SJCRH30 (cell line): ENCODE data around the gene GFOD1. TPM values are rescaled to one million over a fixed set of nuclear protein-coding genes. Genes with fewer than 3 reads are reported as not detected.
"Not testable (repeated sequence)": the region's sequence is repeated elsewhere in the genome, so short reads cannot be mapped to it uniquely, and the experiment has no call there.

ENCODE experiments used
- DNase-seq, 2 experiments: peaks; one replicate each; pipeline ENCODE4 v3.0.0-alpha.2; 2015 to 2020
- H3K27ac ChIP-seq: fragments of 250-450 bp; sonication (Bioruptor Pico); 2 replicates; pipeline ENCODE4 v1.5.1; 2020; ENCODE audit warnings: mild to moderate bottlenecking, moderate library complexity
- H3K27me3 ChIP-seq: fragments of 250-450 bp; sonication (Bioruptor Pico); 2 replicates; pipeline ENCODE4 v1.5.1; 2020; ENCODE audit warnings: mild to moderate bottlenecking, moderate library complexity
- H3K36me3 ChIP-seq: fragments of 250-450 bp; sonication (Bioruptor Pico); 2 replicates; pipeline ENCODE4 v1.5.1; 2020; ENCODE audit warnings: mild to moderate bottlenecking, moderate library complexity
- H3K4me1 ChIP-seq: fragments of 250-450 bp; sonication (Bioruptor Pico); 2 replicates; pipeline ENCODE4 v1.5.1; 2020; ENCODE audit warnings: mild to moderate bottlenecking, moderate library complexity
- H3K4me3 ChIP-seq: fragments of 250-450 bp; sonication (Bioruptor Pico); 2 replicates; pipeline ENCODE4 v1.5.1; 2020; ENCODE audit warnings: mild to moderate bottlenecking, moderate library complexity
- H3K9me3 ChIP-seq: fragments of 250-450 bp; sonication (Bioruptor Pico); replicated peaks from 2 replicates; pipeline ENCODE4 v1.5.1; 2020; ENCODE audit warnings: mild to moderate bottlenecking, moderate library complexity
- total RNA-seq: library from RNA; depleted of rRNA; stranded (reverse); fragments of >200 nt; shearing (Covaris generic); gene quantifications from 2 replicates; pipeline ENCODE4 v1.2.3, GENCODE V29; 2014

GFOD1 gene
- total RNA-seq, 1 experiment from 2014 or later: 2.9 TPM

DNA sequence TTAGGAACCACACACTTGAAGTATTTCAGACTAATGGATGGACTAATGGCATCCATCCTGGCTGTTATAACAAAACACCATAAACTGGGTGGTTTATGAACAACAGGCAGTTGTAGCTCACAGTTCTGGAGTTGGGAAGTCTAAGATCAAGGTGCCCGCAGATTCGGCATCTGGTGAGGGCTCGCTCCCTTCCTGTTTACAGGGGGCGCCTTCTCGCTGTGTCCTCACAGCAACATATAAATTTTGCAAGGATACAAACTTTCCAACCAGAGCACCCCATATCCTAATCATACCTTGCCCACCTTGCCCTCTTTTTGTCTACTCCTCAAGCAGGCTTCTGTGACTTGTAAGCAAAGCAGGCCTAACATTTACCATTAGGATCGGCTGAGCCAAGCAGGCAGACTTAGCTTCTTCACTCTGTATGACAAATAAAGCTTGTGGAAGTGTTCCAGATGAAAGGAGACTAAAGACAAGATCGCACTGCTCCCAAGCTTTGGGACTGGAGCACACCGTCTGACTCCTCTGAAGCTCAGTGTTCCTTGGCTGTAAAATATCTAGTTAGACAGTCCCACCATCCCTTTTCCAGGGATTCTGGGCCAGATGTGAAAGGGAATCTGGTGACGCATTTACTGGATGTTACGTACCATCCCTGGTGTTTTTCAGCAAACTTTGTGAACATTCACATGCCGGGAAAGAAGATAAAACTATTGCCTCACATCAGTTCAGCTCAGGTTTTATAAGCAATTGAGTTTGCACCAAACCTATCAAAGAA lies 34.9 kb downstream of the GFOD1 start:
- no peak overlapping the region for H3K27ac ChIP-seq
- H3K4me3 ChIP-seq: no peak overlapping the region
- H3K27me3 ChIP-seq: no peaks in the 10 kb centered on the region
- H3K9me3 ChIP-seq: no peaks in the 10 kb centered on the region
- no peak for DNase-seq
- no peaks in the 10 kb centered on the region for H3K36me3 ChIP-seq
- peaks cover 5% of the 10 kb centered on the region; the same call in 1 of the 2 replicates for H3K4me1 ChIP-seq

DNA sequence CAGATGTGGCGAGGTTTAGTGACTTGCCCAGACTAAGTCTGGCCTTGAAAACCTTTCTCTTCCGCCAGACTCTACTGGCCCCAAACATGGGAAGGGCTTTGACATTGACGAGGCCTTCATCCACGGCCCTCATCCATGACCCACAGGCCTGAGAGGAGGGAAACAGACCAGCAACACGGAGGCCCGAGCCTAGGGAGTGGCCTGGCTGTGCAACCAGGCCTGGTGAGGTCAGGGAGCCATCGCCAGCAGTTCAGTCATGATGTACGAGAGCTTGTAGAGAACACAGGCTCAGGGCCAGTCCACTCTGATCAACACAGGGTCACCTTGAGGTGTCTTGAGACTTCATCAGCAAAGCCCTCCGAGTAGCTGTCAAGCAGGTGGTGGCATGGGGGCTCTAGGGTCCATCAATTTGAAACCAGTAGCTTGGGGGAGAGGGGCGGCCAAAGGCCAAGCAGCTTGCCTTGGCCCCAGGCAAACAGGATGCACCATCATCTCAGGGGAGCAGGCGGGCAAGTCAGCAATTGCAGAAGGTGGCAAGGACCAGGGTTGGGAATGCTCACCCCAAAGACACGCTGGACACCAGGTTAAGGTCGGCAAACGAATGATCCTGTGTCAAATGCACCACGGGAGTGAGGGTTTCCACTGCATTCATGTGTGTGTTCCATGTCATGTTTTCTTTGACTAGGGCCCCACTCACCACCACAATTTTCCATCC lies 36.1 kb downstream of the GFOD1 start:
- no peak overlapping the region for H3K27ac ChIP-seq
- H3K4me3 ChIP-seq: no peak overlapping the region
- DNase-seq: no peak
- no peaks in the 10 kb centered on the region for H3K27me3 ChIP-seq
- H3K36me3 ChIP-seq: no peaks in the 10 kb centered on the region
- H3K9me3 ChIP-seq: no peaks in the 10 kb centered on the region
- H3K4me1 ChIP-seq: peaks cover 5% of the 10 kb centered on the region; the same call in 1 of the 2 replicates

DNA sequence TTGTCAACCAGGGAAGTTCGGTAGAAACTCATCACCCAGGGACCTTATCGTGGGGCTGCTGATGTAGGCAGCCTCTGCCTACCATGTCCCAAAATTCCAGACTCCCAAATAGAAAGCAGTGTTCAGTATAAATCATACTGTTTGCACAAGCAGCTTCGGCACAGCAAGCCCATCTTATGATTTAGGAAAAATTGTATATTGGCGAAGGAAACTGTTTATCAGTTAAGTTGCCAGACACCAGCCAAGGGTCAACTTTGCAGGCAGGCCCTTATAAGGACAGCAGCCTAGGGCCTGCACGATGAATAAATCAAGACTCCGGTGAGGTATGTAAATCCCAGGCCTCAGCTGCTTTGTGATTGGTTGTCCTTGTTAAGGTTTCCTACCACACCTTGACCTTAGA lies 36.8 kb downstream of the GFOD1 start:
- Histone ChIP-seq H3K27ac (no peak overlapping the region), H3K4me3 (no peak overlapping the region)

DNA sequence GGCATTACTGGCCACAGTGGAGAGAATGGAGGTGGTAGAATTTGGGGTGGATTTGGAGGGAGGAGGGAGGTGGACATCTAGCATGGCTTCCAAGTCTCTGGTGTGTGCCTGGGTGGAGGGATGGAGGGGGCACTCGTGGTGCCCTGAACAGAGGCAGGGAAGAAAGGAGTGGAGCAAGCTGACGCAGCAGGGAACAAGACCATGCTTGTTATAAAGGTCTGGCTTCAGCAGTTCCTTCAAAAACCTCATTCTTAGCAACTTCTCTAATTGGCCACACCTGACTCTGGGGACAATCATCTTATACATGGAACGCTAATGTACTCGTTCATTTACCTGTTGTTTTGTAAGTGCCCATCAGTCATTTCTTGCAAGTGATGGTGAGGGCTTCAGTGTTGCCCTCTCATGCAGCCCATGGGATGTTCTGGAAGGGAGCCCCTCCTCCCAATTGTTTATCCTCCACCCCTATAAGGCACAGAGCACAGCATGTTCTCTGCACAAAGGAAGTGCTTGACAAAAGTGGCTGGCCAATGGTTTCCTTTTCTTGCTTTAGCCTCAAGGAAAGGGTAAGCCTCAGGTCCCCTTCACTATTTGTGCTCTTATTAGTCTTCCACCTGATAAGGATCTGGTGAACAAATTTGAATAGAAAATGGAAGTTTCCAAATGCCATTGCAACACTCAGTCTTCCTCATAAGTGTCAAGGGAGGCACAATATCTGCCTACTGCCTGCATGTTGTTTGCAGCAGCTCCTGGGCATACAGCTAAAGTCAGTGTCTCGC lies 39.3 kb downstream of the GFOD1 start:
- Histone ChIP-seq H3K27ac (no peak overlapping the region), H3K4me1 (no peaks in the 10 kb centered on the region), H3K27me3 (no peaks in the 10 kb centered on the region), H3K36me3 (no peaks in the 10 kb centered on the region), H3K9me3 (no peaks in the 10 kb centered on the region), H3K4me3 (no peak overlapping the region)
- DNase-seq: no peak

More for the DNA sequence above, 36.8 kb downstream of the GFOD1 start:
- Histone ChIP-seq H3K27me3 (no peaks in the 10 kb centered on the region), H3K36me3 (no peaks in the 10 kb centered on the region), H3K4me1 (peaks cover 5% of the 10 kb centered on the region; the same call in 1 of the 2 replicates), H3K9me3 (no peaks in the 10 kb centered on the region)
- DNase-seq: no peak

DNA sequence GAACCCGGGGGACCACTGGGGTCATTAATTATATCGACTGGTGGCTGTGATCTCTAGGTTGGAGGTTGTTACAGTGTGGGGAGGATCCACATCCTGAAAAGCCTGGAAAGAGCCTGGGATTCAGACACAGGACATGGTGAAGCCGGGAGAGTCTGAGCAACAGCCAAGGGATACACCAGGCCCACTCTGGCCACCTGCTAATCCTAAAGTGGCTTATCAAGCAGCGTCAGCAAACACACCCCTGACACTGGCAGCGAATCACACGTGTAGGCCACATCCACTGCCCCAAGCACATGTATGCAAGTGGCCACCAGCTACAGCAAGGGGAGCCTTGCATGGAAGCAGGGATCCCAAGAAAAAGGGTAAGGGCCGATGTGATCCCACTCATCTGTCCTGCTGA lies 41.0 kb downstream of the GFOD1 start:
- H3K27ac ChIP-seq: no peak overlapping the region

DNA sequence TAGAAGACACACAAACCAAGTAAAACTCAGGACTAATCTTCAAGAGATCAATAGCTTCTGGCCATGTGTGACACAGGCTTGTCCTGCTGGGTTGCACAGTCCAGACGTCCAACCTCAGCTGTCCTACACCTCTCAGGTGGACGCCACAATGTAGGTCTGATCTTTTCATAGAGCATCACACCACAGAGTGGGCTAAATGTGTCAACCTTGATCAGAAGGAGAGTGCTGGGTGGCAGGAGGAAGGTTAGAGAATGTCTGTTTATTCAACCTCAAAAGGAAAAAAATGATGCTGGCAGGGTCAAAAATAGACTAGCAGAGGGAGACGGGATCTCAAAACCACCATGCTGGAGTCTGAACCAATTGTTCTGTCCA lies 41.7 kb downstream of the GFOD1 start:
- no peaks in the 10 kb centered on the region for H3K9me3 ChIP-seq
- no peaks in the 10 kb centered on the region for H3K27me3 ChIP-seq
- no peaks in the 10 kb centered on the region for H3K36me3 ChIP-seq
- no peak overlapping the region for H3K4me3 ChIP-seq
- H3K4me1 ChIP-seq: no peaks in the 10 kb centered on the region
- H3K27ac ChIP-seq: no peak overlapping the region
- no peak for DNase-seq

More for the DNA sequence above, 41.0 kb downstream of the GFOD1 start:
- H3K27me3 ChIP-seq: no peaks in the 10 kb centered on the region
- no peak overlapping the region for H3K4me3 ChIP-seq
- no peaks in the 10 kb centered on the region for H3K36me3 ChIP-seq
- H3K4me1 ChIP-seq: no peaks in the 10 kb centered on the region
- DNase-seq: no peak
- H3K9me3 ChIP-seq: no peaks in the 10 kb centered on the region

DNA sequence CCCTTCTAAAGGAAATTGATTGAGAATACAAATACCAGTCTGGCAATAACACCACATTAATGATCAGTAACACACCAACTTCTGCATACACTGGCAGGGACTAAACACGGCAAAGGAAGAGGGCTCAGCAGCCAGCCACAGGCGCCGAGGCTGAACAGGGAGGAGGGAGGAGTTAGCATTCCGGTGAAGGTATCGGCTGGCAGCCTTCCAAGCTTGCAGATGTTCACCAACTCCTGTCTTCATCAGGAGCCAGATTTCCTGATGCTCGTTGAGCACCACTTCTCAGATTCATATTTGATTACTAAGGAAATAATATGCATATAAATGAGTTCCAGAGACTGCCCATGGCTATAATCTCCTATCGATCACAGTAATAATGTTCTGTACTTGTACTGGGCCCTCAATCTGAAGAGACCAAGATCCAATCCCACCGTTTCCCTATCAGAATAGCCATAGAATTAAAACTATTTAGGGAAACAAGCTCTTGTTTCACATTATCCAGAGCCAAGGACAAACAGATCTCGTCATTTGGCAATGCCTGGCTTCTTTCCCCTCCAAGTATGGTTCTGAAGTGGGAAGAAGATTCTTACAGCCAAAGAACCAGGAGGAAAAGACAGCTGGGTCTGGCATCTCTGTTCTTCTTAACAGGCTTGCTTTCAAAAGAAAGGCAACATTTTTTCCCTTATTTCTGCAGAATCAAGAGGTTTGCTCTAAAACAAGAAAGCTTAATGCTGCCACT lies 42.2 kb downstream of the GFOD1 start:
- no peaks in the 10 kb centered on the region for H3K27me3 ChIP-seq
- H3K27ac ChIP-seq: no peak overlapping the region

DNA sequence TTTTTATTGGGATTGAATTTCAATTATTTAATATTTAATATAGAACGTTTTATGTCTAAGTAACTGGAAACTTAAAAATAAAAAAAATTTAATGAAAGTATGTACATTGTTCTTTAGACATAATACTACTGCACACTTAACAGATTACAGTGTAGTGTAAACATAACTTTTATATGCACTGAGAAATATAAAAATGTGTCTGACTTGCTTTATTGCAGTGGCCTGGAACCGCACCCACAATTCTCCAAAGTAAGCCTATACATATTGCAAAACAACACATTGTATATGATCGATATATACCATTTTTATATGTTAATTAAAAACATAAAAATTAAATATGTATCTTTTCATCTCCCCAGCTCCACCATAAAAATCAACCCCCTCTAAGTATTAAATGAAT lies 42.8 kb downstream of the GFOD1 start:
- no peak overlapping the region for H3K4me3 ChIP-seq
- no peak overlapping the region for H3K27ac ChIP-seq
- no peak for DNase-seq
- no peaks in the 10 kb centered on the region for H3K27me3 ChIP-seq
- H3K4me1 ChIP-seq: no peaks in the 10 kb centered on the region
- no peaks in the 10 kb centered on the region for H3K9me3 ChIP-seq
- no peaks in the 10 kb centered on the region for H3K36me3 ChIP-seq

More for the DNA sequence above, 42.2 kb downstream of the GFOD1 start:
- Histone ChIP-seq H3K4me3 (no peak overlapping the region), H3K36me3 (no peaks in the 10 kb centered on the region), H3K4me1 (no peaks in the 10 kb centered on the region), H3K9me3 (no peaks in the 10 kb centered on the region)
- peak; percentile 58 to 73 for DNase-seq

DNA sequence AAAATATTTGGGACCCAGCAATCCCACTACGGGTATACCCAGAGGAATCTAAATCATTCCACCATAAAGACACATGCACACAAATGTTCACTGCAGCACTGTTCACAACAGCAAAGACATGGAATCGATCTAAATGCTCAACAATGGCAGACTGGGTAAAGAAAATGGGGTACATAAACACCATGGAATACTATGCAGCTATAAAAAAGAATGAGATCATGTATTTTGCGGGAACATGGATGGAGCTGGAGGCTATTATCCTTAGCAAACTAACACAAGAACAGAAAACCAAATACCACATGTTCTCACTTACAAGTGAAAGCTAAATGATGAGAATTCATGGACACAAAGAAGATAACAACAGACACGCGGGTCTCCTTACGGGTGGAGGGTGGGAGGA lies 43.4 kb downstream of the GFOD1 start:
- H3K4me3 ChIP-seq, H3K9me3 ChIP-seq, H3K27me3 ChIP-seq, H3K27ac ChIP-seq, H3K4me1 ChIP-seq, DNase-seq, H3K36me3 ChIP-seq: not testable (repeated sequence)

DNA sequence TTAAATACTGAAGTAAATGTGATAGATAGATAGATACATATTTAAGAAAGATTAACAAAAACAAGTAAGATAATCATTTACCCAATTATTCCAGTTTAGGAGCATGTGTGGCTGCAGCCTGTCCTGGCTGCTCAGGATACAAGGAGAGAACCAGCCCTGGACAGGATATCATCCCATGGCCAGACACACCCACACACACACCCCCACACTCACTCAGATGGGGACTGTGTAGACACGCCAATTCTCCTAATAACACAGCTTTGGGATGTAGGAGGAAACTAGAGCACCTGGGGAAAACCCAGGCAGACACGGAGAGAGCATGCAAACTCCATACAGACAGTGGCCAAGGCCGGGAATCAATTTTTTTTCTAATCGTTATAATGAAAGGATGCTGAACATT lies 45.6 kb downstream of the GFOD1 start:
- H3K4me3 ChIP-seq: no peak overlapping the region
- no peaks in the 10 kb centered on the region for H3K4me1 ChIP-seq
- no peaks in the 10 kb centered on the region for H3K27me3 ChIP-seq
- DNase-seq: no peak
- H3K27ac ChIP-seq: no peak overlapping the region
- no peaks in the 10 kb centered on the region for H3K36me3 ChIP-seq
- H3K9me3 ChIP-seq: no peaks in the 10 kb centered on the region

DNA sequence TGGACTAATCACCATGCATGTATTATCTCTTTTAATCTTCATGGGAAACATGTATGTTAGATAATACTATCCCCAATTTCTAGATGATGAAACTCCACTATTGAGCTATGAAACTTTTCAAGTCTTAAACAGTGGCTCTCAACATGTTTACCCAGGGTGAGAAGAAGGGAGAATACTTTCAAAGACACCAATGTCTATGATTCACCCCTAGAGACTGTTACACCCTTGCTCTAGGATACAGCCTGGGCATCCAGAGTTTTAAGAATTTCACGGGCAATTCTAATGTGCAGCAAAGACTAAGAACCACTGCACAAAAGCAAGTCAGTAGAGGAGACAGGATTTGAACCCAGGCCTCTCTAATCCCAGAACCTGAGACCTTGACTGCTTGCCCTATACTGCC lies 47.8 kb downstream of the GFOD1 start:
- Histone ChIP-seq H3K9me3 (no peaks in the 10 kb centered on the region), H3K4me1 (no peaks in the 10 kb centered on the region), H3K27ac (no peak overlapping the region), H3K4me3 (no peak overlapping the region), H3K27me3 (no peaks in the 10 kb centered on the region), H3K36me3 (no peaks in the 10 kb centered on the region)
- DNase-seq: no peak

DNA sequence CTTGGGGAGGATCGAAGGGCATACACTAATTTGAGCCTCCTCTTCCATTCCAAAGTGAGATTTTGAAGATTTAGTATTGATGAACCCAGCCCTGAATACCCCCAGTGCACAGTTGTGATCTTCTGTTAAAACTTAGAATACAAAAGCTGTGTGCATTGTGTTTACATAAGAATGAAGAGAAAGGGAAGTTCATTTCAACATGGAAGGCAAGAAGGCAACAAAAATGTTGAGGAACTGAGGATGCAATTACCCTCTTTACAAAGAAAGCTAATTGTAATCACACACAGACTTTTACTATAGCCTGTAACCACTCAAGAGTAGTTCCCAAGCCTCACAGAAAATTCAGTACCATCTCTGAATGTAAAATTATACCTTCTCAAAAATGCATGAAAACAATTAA lies 49.3 kb downstream of the GFOD1 start:
- no peak for DNase-seq
- Histone ChIP-seq H3K4me1 (no peaks in the 10 kb centered on the region), H3K9me3 (no peaks in the 10 kb centered on the region), H3K4me3 (no peak overlapping the region), H3K27me3 (no peaks in the 10 kb centered on the region), H3K36me3 (no peaks in the 10 kb centered on the region), H3K27ac (no peak overlapping the region)

DNA sequence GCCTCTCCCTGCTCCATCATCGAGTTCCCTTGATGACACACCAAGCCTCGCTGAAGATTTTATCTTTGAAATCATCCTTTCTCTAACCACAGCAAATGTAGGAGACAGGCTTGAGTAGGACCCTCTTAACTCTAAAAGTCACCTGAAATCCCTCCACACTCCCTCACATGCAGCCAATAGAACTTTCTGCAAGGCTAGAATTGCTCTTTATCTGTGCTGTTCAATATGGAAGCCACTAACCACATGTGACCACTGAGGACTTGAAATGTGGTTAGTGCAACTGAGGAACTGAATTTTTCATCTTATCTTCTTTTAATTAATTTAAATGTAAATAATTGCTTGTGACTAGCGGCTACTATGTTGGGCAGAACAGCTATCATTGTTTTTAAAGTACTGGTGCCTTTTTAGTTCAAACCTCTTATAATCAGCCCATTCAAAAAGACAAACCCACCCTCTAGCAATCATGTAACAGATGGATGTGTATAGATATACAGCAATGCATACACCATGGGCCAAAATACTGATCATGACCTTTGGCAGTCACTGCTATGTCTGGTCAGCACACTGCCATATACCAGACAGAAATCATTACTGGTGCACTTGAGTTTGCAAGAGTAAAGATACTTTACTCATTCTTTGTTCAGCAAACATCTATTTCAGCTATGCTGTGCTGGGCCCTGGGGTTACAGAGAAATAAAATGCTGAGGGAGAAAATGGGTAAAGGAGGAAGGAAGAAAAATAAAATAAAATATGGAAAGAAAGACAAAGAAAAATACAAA lies 50.0 kb downstream of the GFOD1 start:
- Histone ChIP-seq H3K4me1 (no peaks in the 10 kb centered on the region), H3K4me3 (no peak overlapping the region), H3K27me3 (no peaks in the 10 kb centered on the region), H3K9me3 (no peaks in the 10 kb centered on the region), H3K36me3 (no peaks in the 10 kb centered on the region), H3K27ac (no peak overlapping the region)
- DNase-seq: no peak
